Natural killer cell (primary cell): ENCODE results near the gene SETD1B. TPM values are rescaled to one million over a fixed set of nuclear protein-coding genes. Genes with fewer than 3 reads are reported as not detected.
"Not testable (repeated sequence)": the region's sequence is repeated elsewhere in the genome, so short reads cannot be mapped to it uniquely, and the experiment has no call there.

Experiments used
- ATAC-seq, 3 donors: fragments of 150-1000 bp in 2 of 3; fragments of 200-7000 bp in 1 of 3; cut with Tn5 transposase; 1 replicate in 1 of 3; 2 replicates in 2 of 3; pipeline ENCODE4 v1.10.0; 2021; ENCODE audit warnings: mild to moderate bottlenecking in 2 of 3, moderate library complexity in 2 of 3
- DNase-seq, 2 donors: peaks; one replicate each; pipeline versions ENCODE4 v3.0.0 to v3.0.0-alpha.2; 2013 to 2021; ENCODE audit warnings: mixed read lengths in 1 of 2
- H3K27ac ChIP-seq: one replicate; pipeline ENCODE4 v1.5.1; 2013; ENCODE audit warnings: mild to moderate bottlenecking, low read length
- H3K27me3 ChIP-seq: one replicate; pipeline ENCODE4 v1.6.1; 2013; ENCODE audit warnings: low read length; ENCODE audit not compliant: control insufficient read depth, insufficient read depth
- H3K36me3 ChIP-seq: one replicate; pipeline ENCODE4 v1.6.1; 2013; ENCODE audit warnings: low read length; ENCODE audit not compliant: control insufficient read depth, insufficient read depth
- H3K4me1 ChIP-seq: one replicate; pipeline ENCODE4 v1.6.1; 2013; ENCODE audit warnings: low read length; ENCODE audit not compliant: control insufficient read depth, insufficient read depth
- H3K4me3 ChIP-seq: one replicate; pipeline ENCODE4 v1.5.1; 2013; ENCODE audit warnings: low read length
- H3K9me3 ChIP-seq: one replicate; pipeline ENCODE4 v1.6.1; 2013; ENCODE audit warnings: low read length; ENCODE audit not compliant: control insufficient read depth, insufficient read depth
- H3K27ac Mint-ChIP-seq, 2 donors: one replicate each; pipeline ENCODE4 v1.8.0; 2022; ENCODE audit warnings: mild to moderate bottlenecking in 2 of 2, mixed read lengths in 2 of 2, moderate library complexity in 1 of 2
- H3K27me3 Mint-ChIP-seq, 2 donors: one replicate each; pipeline ENCODE4 v1.8.0; 2022; ENCODE audit warnings: low read depth in 2 of 2, mixed read lengths in 2 of 2
- H3K36me3 Mint-ChIP-seq: one replicate; pipeline ENCODE4 v1.8.0; 2022; ENCODE audit warnings: mixed read lengths
- H3K4me1 Mint-ChIP-seq, 2 donors: one replicate each; pipeline ENCODE4 v1.8.0; 2022; ENCODE audit warnings: mixed read lengths in 2 of 2
- H3K4me3 Mint-ChIP-seq: one replicate; pipeline ENCODE4 v1.8.0; 2022; ENCODE audit warnings: mild to moderate bottlenecking, moderate library complexity, mixed read lengths
- H3K9me3 Mint-ChIP-seq, 2 donors: one replicate each; pipeline ENCODE4 v1.8.0; 2022; ENCODE audit warnings: mixed read lengths in 2 of 2
- WGBS: methylation state at CpG from one replicate; pipeline ENCODE4 v1.1.7; 2013; ENCODE audit warnings: missing lambda C conversion rate; ENCODE audit not compliant: insufficient coverage; 5-methylcytosine and 5-hydroxymethylcytosine counted together
- intact Hi-C: fragments of 100-400 bp; cut with micrococcal nuclease; formaldehyde crosslinking; loops from one replicate; pipeline ENCODE4 v1.14.2; 2022
- total RNA-seq, 4 donors: library from RNA; stranded (reverse); fragments of 120-200 nt in 1 of 4; gene quantifications; one replicate each; pipeline versions ENCODE4 v1.2.3 to v1.2.4, GENCODE V29; 2013 to 2022
- TF ChIP-seq, protein P1 (sequence below): fragments of 200-600 bp; IDR thresholded peaks from one replicate; pipeline ENCODE4 v1.8.0; 2022; ENCODE audit warnings: antibody characterized with exemption

SETD1B gene
- total RNA-seq, 3 donors from 2014 or later (not counting 1 experiment from before 2014, with no cell fraction given) = 55.1 to 57.5 (median 56.2) TPM

DNA sequence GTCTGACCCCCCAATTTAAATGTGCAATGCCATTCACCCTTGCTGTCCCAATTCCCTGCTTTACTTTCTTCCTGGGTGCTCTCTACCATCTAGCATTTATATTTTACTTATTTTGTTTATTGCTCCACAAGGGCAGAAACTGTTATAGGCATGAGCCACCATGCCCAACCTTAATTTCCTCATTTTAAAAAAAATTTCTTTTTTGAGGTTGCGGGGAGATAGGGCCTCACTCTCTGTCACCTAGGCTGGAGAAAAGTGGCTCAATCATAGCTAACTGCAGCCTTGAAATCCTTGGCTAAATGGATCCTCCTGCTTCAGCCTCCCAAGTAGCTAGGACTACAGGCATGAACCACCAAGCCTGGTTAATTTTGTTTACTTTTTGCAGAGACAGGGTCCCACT, 41.9 kb downstream of the SETD1B start:
- Histone ChIP-seq H3K4me1 (peaks cover 5% of the 10 kb centered on the region), H3K27me3 (no peaks in the 10 kb centered on the region), H3K9me3 (no peaks in the 10 kb centered on the region), H3K4me3 (no peak overlapping the region), H3K27ac (no peak overlapping the region), H3K36me3 (no peaks in the 10 kb centered on the region)
- H3K9me3 Mint-ChIP-seq = no peaks in the 10 kb centered on the region
- no peaks in the 10 kb centered on the region for H3K4me1 Mint-ChIP-seq
- H3K36me3 Mint-ChIP-seq = no peaks in the 10 kb centered on the region
- 100% methylated on average over 1 of the region's 1 CpG for WGBS
- intact Hi-C loops = no loop called here
- no peak overlapping the region for H3K4me3 Mint-ChIP-seq
- no peak for ATAC-seq
- no peaks in the 10 kb centered on the region for H3K27me3 Mint-ChIP-seq
- H3K27ac Mint-ChIP-seq = no peak overlapping the region
- TF ChIP-seq, protein P1, sequence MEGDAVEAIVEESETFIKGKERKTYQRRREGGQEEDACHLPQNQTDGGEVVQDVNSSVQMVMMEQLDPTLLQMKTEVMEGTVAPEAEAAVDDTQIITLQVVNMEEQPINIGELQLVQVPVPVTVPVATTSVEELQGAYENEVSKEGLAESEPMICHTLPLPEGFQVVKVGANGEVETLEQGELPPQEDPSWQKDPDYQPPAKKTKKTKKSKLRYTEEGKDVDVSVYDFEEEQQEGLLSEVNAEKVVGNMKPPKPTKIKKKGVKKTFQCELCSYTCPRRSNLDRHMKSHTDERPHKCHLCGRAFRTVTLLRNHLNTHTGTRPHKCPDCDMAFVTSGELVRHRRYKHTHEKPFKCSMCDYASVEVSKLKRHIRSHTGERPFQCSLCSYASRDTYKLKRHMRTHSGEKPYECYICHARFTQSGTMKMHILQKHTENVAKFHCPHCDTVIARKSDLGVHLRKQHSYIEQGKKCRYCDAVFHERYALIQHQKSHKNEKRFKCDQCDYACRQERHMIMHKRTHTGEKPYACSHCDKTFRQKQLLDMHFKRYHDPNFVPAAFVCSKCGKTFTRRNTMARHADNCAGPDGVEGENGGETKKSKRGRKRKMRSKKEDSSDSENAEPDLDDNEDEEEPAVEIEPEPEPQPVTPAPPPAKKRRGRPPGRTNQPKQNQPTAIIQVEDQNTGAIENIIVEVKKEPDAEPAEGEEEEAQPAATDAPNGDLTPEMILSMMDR = no peak
- DNase-seq = no peak

DNA sequence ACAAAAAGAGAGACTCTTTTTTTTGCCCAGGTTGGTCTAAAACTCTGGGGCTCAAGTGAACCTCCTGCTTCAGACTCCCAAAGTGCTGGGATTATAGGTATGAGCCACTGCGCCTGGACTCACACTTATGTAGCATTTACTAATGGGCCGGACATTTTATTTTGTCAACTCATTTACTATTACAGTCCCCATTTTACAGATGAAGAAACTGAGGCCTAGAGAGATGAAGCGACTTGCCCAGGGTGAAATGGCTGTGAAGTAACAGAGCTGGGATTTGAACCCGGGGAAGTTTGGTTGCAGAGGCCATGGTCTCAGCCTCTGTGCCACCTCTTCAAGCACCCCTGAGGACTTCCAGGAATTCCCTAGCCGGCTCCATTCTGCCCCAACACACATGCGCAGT, 45.4 kb downstream of the SETD1B start:
- Mint-ChIP-seq H3K4me3 (no peak overlapping the region), H3K27ac (no peak overlapping the region), H3K4me1 (no peaks in the 10 kb centered on the region), H3K9me3 (no peaks in the 10 kb centered on the region), H3K27me3 (no peaks in the 10 kb centered on the region), H3K36me3 (no peaks in the 10 kb centered on the region)
- no peak for DNase-seq
- Histone ChIP-seq H3K36me3 (no peaks in the 10 kb centered on the region), H3K27ac (no peak overlapping the region), H3K4me1 (peaks cover 4% of the 10 kb centered on the region), H3K27me3 (no peaks in the 10 kb centered on the region), H3K9me3 (no peaks in the 10 kb centered on the region), H3K4me3 (no peak overlapping the region)
- TF ChIP-seq, protein P1 = no peak
- WGBS = 98% methylated on average over 5 of the region's 6 CpGs
- intact Hi-C loops = no loop called here
- no peak for ATAC-seq

DNA sequence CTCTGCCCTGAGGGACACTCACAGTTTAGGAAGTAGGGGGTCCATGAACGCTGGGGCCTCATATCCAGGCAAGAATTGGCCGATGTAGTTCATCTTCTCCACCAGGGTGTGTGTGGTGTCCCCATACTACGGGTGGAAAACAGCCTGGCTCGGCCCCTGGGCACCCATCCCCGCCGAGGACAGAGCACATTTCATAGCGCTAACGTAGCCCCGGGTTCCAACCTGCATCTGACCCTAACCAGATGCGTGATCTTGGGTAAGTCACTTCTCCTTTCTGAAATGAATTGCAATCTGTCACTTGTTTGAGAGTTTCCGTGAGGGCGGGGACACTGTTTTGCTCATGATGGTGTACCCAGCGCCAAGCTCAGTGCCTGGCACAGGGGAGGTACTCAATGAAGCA, 45.9 kb downstream of the SETD1B start:
- no peaks in the 10 kb centered on the region for H3K36me3 Mint-ChIP-seq
- no peaks in the 10 kb centered on the region for H3K9me3 ChIP-seq

DNA sequence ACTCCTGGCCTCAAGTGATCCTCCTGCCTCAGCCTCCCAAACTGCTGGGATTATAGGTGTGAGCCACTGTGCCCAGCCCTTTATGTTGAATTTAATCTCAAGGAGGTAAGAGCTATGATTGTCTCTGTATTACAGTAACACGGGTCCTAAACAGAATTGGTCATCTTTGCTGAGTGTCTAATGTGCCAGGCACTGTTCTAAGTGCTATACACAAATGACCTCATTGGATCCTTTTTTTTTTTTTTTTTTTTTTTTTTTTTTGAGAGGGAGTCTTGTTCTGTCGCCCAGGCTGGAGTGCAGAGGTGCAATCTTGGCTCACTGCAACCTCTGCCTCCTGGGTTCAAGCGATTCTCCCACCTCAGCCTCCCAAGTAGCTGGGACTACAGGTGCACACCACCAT, 48.6 kb downstream of the SETD1B start:
- H3K4me3 Mint-ChIP-seq, H3K36me3 ChIP-seq, intact Hi-C loops, H3K4me1 ChIP-seq, H3K27me3 Mint-ChIP-seq, H3K4me1 Mint-ChIP-seq, ATAC-seq, H3K27ac ChIP-seq, H3K4me3 ChIP-seq, H3K9me3 ChIP-seq, DNase-seq, H3K36me3 Mint-ChIP-seq, H3K9me3 Mint-ChIP-seq, H3K27me3 ChIP-seq, H3K27ac Mint-ChIP-seq: not testable (repeated sequence)
- WGBS = 93% methylated on average over 3 of the region's 3 CpGs

More for the DNA sequence above, 45.9 kb downstream of the SETD1B start:
- H3K4me1 ChIP-seq = peaks cover 4% of the 10 kb centered on the region
- no peak overlapping the region for H3K4me3 ChIP-seq
- 85% methylated on average over 13 of the region's 13 CpGs for WGBS
- TF ChIP-seq, protein P1 = no peak
- H3K27ac ChIP-seq = no peak overlapping the region
- Mint-ChIP-seq H3K9me3 (no peaks in the 10 kb centered on the region), H3K27me3 (no peaks in the 10 kb centered on the region), H3K4me1 (no peaks in the 10 kb centered on the region), H3K4me3 (no peak overlapping the region), H3K27ac (no peak overlapping the region)
- ATAC-seq = no peak
- intact Hi-C loops = no loop called here
- DNase-seq = no peak
- no peaks in the 10 kb centered on the region for H3K27me3 ChIP-seq
- no peaks in the 10 kb centered on the region for H3K36me3 ChIP-seq
